Endothelial cell of umbilical vein (primary cell): ENCODE measurements around the gene PDE10A. TPM values are rescaled to one million over a fixed set of nuclear protein-coding genes. Genes with fewer than 3 reads are reported as not detected.

Source experiments
- BruUV-seq: library from RNA; stranded (reverse); fragments of 400-500 nt; replicated peaks from 2 replicates; lab custom pipeline; 2021; lab: Mats Ljungman, UMichigan
- CTCF ChIA-PET: fragments of 300-600, 350-600 bp; sonication (Branson Sonifier 250); formaldehyde crosslinking; loops from one replicate; lab custom pipeline; 2021; ENCODE audit warnings: antibody characterized with exemption, inconsistent platforms; lab: Charles Lee
- POLR2A ChIA-PET: fragments of 300-600, 350-600 bp; sonication (Branson Sonifier 250); formaldehyde crosslinking; loops from one replicate; lab custom pipeline; 2021; ENCODE audit warnings: antibody characterized with exemption, inconsistent platforms; lab: Charles Lee
- DNase-seq: peaks from one replicate; pipeline ENCODE4 v3.0.0-alpha.2; 2011; ENCODE audit warnings: low read depth, low spot score
- FAIRE-seq: peaks from 2 replicates; lab custom pipeline; 2011; peaks lifted over from hg19 to GRCh38; lab: Jason Lieb, UNC
- H2AFZ ChIP-seq: 2 replicates; pipeline ENCODE4 v1.6.0; 2012; ENCODE audit warnings: low read depth, low read length, control low read depth, inconsistent platforms
- H3K27ac ChIP-seq: 2 replicates; pipeline ENCODE4 v1.5.1; 2011; ENCODE audit warnings: low read depth, mild to moderate bottlenecking, control low read depth, low read length, moderate library complexity; ENCODE audit not compliant: insufficient read depth
- H3K27me3 ChIP-seq, 2 experiments: 2 replicates each; pipeline versions ENCODE4 v1.6.0 to v1.6.1; 2011; ENCODE audit warnings: low read length in 2 of 2, mixed read lengths in 1 of 2; ENCODE audit not compliant: control insufficient read depth in 2 of 2, insufficient read depth in 2 of 2
- H3K36me3 ChIP-seq, 2 experiments: 2 replicates in 1 of 2; 3 replicates in 1 of 2; pipeline ENCODE4 v1.5.1; 2011; ENCODE audit warnings: low read length in 2 of 2, mild to moderate bottlenecking in 1 of 2, moderate library complexity in 1 of 2; ENCODE audit not compliant: control insufficient read depth in 2 of 2, insufficient read depth in 2 of 2; ENCODE audit errors: extremely low read depth in 1 of 2
- H3K4me1 ChIP-seq: 3 replicates; pipeline ENCODE4 v1.5.1; 2011; ENCODE audit warnings: mild to moderate bottlenecking, low read length; ENCODE audit not compliant: control insufficient read depth, insufficient read depth; ENCODE audit errors: extremely low read depth
- H3K4me2 ChIP-seq: 2 replicates; pipeline ENCODE4 v1.6.1; 2011; ENCODE audit warnings: low read length, control low read depth, mixed read lengths; ENCODE audit not compliant: insufficient read depth
- H3K4me3 ChIP-seq, 3 experiments: fragments of 200-600 bp in 1 of 3; sonication (generic), shearing (Covaris generic) in 1 of 3; replicated peaks in 1 of 3; 2 replicates each; pipeline ENCODE4 v1.5.1; 2011 to 2016; ENCODE audit warnings: control low read depth in 3 of 3, low read length in 3 of 3, mild to moderate bottlenecking in 2 of 3, inconsistent platforms in 1 of 3, low read depth in 1 of 3, moderate library complexity in 1 of 3; ENCODE audit not compliant: insufficient read depth in 1 of 3
- H3K79me2 ChIP-seq: 2 replicates; pipeline ENCODE4 v1.6.0; 2012; ENCODE audit warnings: low read length, inconsistent platforms; ENCODE audit not compliant: control insufficient read depth, insufficient read depth
- H3K9ac ChIP-seq: replicated peaks from 2 replicates; pipeline ENCODE3; 2011; ENCODE audit warnings: low read length, control low read depth; ENCODE audit not compliant: insufficient read depth; ENCODE audit errors: extremely low read depth
- H3K9me1 ChIP-seq: replicated peaks from 3 replicates; pipeline ENCODE4 v1.6.0; 2011; ENCODE audit warnings: mild to moderate bottlenecking, low read length; ENCODE audit not compliant: control insufficient read depth, insufficient read depth; ENCODE audit errors: extremely low read depth
- H3K9me3 ChIP-seq: replicated peaks from 2 replicates; pipeline ENCODE4 v1.5.1; 2012; ENCODE audit warnings: low read length, inconsistent platforms; ENCODE audit not compliant: control insufficient read depth, insufficient read depth
- H4K20me1 ChIP-seq: replicated peaks from 2 replicates; pipeline ENCODE3; 2011; ENCODE audit warnings: mild to moderate bottlenecking, low read length; ENCODE audit not compliant: control insufficient read depth, insufficient read depth; ENCODE audit errors: extremely low read depth
- CTCF ChIP-seq, 2 donors: IDR thresholded peaks; 1 replicate in 1 of 2; 2 replicates in 1 of 2; pipeline ENCODE4 v1.5.1; 2011; ENCODE audit warnings: low read length in 2 of 2, mild to moderate bottlenecking in 2 of 2, moderate library complexity in 2 of 2, control low read depth in 1 of 2, inconsistent platforms in 1 of 2, low read depth in 1 of 2; ENCODE audit not compliant: insufficient read depth in 1 of 2; ENCODE audit errors: extremely low read depth in 1 of 2
- EZH2 ChIP-seq: IDR thresholded peaks from 2 replicates; pipeline ENCODE4 v1.6.1; 2012; ENCODE audit warnings: borderline replicate concordance, low read depth, mild to moderate bottlenecking, moderate library complexity, low read length, inconsistent platforms; ENCODE audit not compliant: severe bottlenecking
- FOS ChIP-seq: IDR thresholded peaks from 2 replicates; pipeline ENCODE4 v1.6.1; 2011; ENCODE audit warnings: mild to moderate bottlenecking, low read length, moderate library complexity, borderline replicate concordance; ENCODE audit not compliant: insufficient read depth
- GATA2 ChIP-seq: IDR thresholded peaks from 2 replicates; pipeline ENCODE4 v1.7.0; 2011; ENCODE audit warnings: low read depth, mild to moderate bottlenecking, moderate library complexity, mixed read lengths, low read length; ENCODE audit not compliant: insufficient read length, insufficient read depth
- JUN ChIP-seq: IDR thresholded peaks from 2 replicates; pipeline ENCODE4 v1.6.1; 2011; ENCODE audit warnings: borderline replicate concordance, low read depth; ENCODE audit not compliant: insufficient read length, insufficient read depth
- MAX ChIP-seq: IDR thresholded peaks from 2 replicates; pipeline ENCODE4 v1.6.1; 2011; ENCODE audit not compliant: insufficient read depth, insufficient read length
- MYC ChIP-seq: IDR thresholded peaks from one replicate; pipeline ENCODE4 v1.6.1; 2011; ENCODE audit warnings: mild to moderate bottlenecking, low read depth, low read length
- POLR2A ChIP-seq: IDR thresholded peaks from 2 replicates; pipeline ENCODE4 v1.6.1; 2012; ENCODE audit warnings: low read depth, mild to moderate bottlenecking, control low read depth, low read length
- POLR2AphosphoS5 ChIP-seq: IDR thresholded peaks from 2 replicates; pipeline ENCODE4 v1.6.1; 2012; ENCODE audit warnings: low read depth, mild to moderate bottlenecking, control low read depth, low read length, moderate library complexity; ENCODE audit not compliant: insufficient read depth
- dilution Hi-C: fragments of 300-500 bp; cut with MboI; formaldehyde crosslinking; loops from one replicate; pipeline ENCODE4 v1.15.0; 2019; ENCODE audit warnings: low sequenced_read_pairs; ENCODE audit not compliant: extremely low pct_ligation_motif_present
- intact Hi-C: fragments of 100-400 bp; cut with micrococcal nuclease; formaldehyde crosslinking; loops from one replicate; pipeline ENCODE4 v1.10.0; 2022
- polyA plus RNA-seq, 4 experiments: library from polyadenylated mRNA; depleted of rRNA in 3 of 4; stranded (reverse) in 3 of 4; unstranded in 1 of 4; fragments of >200 nt; gene quantifications; 2 replicates each; pipeline versions ENCODE4 v1.2.1 to v1.2.3, GENCODE V29; 2011 to 2012; ENCODE audit warnings: missing spikeins in 1 of 4
- total RNA-seq: library from RNA; stranded (reverse); gene quantifications from 2 replicates; pipeline ENCODE4 v1.2.3, GENCODE V29; 2021

PDE10A gene
- total and polyA plus RNA-seq, 2 donors (not counting 3 experiments of a cell fraction or from before 2014, with no cell fraction given): 0.86 to 2.9 TPM

- no peak for TF ChIP-seq MYC
- no peak for TF ChIP-seq MAX
- no peak for TF ChIP-seq FOS
- TF ChIP-seq EZH2: no peak
- TF ChIP-seq JUN: no peak
- TF ChIP-seq POLR2AphosphoS5: no peak
- no peak for TF ChIP-seq POLR2A
- no peak for TF ChIP-seq GATA2
- no peak for TF ChIP-seq CTCF (IDR thresholded peaks at IDR 0.05; ENCODE audit: extremely low read depth in 1 of 2, insufficient read depth in 1 of 2, low read depth in 1 of 2, low read length in 2 of 2)
- no peak overlapping the region for H3K9ac ChIP-seq
- H3K36me3 ChIP-seq: no peaks in the 10 kb centered on the region
- no peak for FAIRE-seq
- BruUV-seq: no TSS peak
- no peak overlapping the region for H3K4me3 ChIP-seq
- no peaks in the 10 kb centered on the region for H4K20me1 ChIP-seq
- no peaks in the 10 kb centered on the region for H3K9me3 ChIP-seq
- H2AFZ ChIP-seq: no peak overlapping the region
- CTCF ChIA-PET: no interaction called here
- peaks cover 2% of the 10 kb centered on the region for H3K79me2 ChIP-seq
- no peak for DNase-seq
- no peak overlapping the region for H3K27ac ChIP-seq
- no peak overlapping the region for H3K4me2 ChIP-seq
- H3K4me1 ChIP-seq: no peaks in the 10 kb centered on the region
- POLR2A ChIA-PET: no interaction called here
- no peaks in the 10 kb centered on the region for H3K9me1 ChIP-seq
- H3K27me3 ChIP-seq: no peaks in the 10 kb centered on the region
- intact Hi-C loops (no loop called here), dilution Hi-C loops (no loop called here)
These were observed 18.3 kb downstream of the PDE10A start for GRCh38 chr6:165644586-165645266.
